ENCODE results near the gene ZNF541. TPM values are rescaled to one million over a fixed set of nuclear protein-coding genes. Genes with fewer than 3 reads are reported as not detected.

Gene ZNF541
- total RNA-seq, 1 donor from 2014 or later = 0.26 TPM

GRCh38 chr19:47608969-47609905 lies 36.3 kb upstream of the ZNF541 start, which contains the start of gene BICRA:
BICRA (plus strand) TSS chr19:47609134; CDS start chr19:47673575, 64,441 bp downstream.
- Histone ChIP-seq H3K27me3 (no peaks in the 10 kb centered on the region), H3K4me3 (peak within 1 kb of the TSS; percentile 99), H3K4me1 (peaks cover 28% of the 10 kb centered on the region), H3K36me3 (no peaks in the 10 kb centered on the region), H3K27ac (peak within 1 kb of the TSS; percentile 98), H3K9me3 (no peaks in the 10 kb centered on the region)
- DNase-seq (peak; percentile 94), ATAC-seq (peak; percentile 71)
- TF ChIP-seq CTCF (IDR thresholded peaks at IDR 0.05) = no peak
- intact Hi-C loops (cut with DNase I) = no loop called here

GRCh38 chr19:47608074-47608918 lies 35.3 kb upstream of the ZNF541 start:
- peaks cover 24% of the 10 kb centered on the region for H3K4me1 ChIP-seq
- ATAC-seq (peak; percentile 95), DNase-seq (peak; percentile 96)
- H3K27me3 ChIP-seq = no peaks in the 10 kb centered on the region
- H3K9me3 ChIP-seq = no peaks in the 10 kb centered on the region
- peak overlapping the region; percentile 99 for H3K4me3 ChIP-seq
- no peaks in the 10 kb centered on the region for H3K36me3 ChIP-seq
- peak; percentile 5 for TF ChIP-seq CTCF (IDR thresholded peaks at IDR 0.05)
- intact Hi-C loops (cut with DNase I) = no loop called here
- peak overlapping the region; percentile 98 for H3K27ac ChIP-seq

GRCh38 chr19:47607564-47608073 lies 34.7 kb upstream of the ZNF541 start:
- DNase-seq (no peak), ATAC-seq (no peak)
- no peaks in the 10 kb centered on the region for H3K36me3 ChIP-seq
- H3K4me3 ChIP-seq = peak overlapping the region; percentile 99
- peak; percentile 31 for TF ChIP-seq CTCF (IDR thresholded peaks at IDR 0.05)
- intact Hi-C loops (cut with DNase I) = no loop called here
- H3K9me3 ChIP-seq = no peaks in the 10 kb centered on the region
- H3K27ac ChIP-seq = peak overlapping the region; percentile 98
- no peaks in the 10 kb centered on the region for H3K27me3 ChIP-seq
- peaks cover 17% of the 10 kb centered on the region for H3K4me1 ChIP-seq

- no peak overlapping the region for H3K27ac ChIP-seq
- ATAC-seq = no peak
- intact Hi-C loops (cut with DNase I) = no loop called here
These were observed 31.0 kb upstream of the ZNF541 start for GRCh38 chr19:47603706-47604565.

More at GRCh38 chr19:47603706-47604565, 31.0 kb upstream of the ZNF541 start:
- DNase-seq = no peak
- Histone ChIP-seq H3K36me3 (no peaks in the 10 kb centered on the region), H3K4me3 (no peak overlapping the region), H3K4me1 (peaks cover 11% of the 10 kb centered on the region), H3K27me3 (no peaks in the 10 kb centered on the region), H3K9me3 (no peaks in the 10 kb centered on the region)
- no peak for TF ChIP-seq CTCF (IDR thresholded peaks at IDR 0.05)
